CD4-positive, alpha-beta T cell (primary cell): ENCODE results near the gene TRIM46. TPM values are rescaled to one million over a fixed set of nuclear protein-coding genes. Genes with fewer than 3 reads are reported as not detected.

ENCODE experiments used
- ATAC-seq: fragments of 200-7000 bp; cut with Tn5 transposase; one replicate; pipeline ENCODE4 v1.10.0; 2022; ENCODE audit warnings: mild to moderate bottlenecking; ENCODE audit not compliant: poor library complexity
- CTCF ChIA-PET: fragments of 350-600 bp; sonication (Branson Sonifier 250); formaldehyde crosslinking; loops from one replicate; lab custom pipeline; 2021; ENCODE audit warnings: antibody characterized with exemption, inconsistent platforms; lab: Charles Lee
- POLR2A ChIA-PET: fragments of 350-600 bp; sonication (Branson Sonifier 250); formaldehyde crosslinking; loops from one replicate; lab custom pipeline; 2021; ENCODE audit warnings: antibody characterized with exemption, inconsistent platforms; lab: Charles Lee
- DNase-seq, 14 experiments: peaks; one replicate each; pipeline ENCODE4 v3.0.0-alpha.2; 2013 to 2020; ENCODE audit warnings: mixed read lengths in 2 of 14
- H3K27ac ChIP-seq, 2 donors: one replicate each; pipeline versions ENCODE4 v1.5.1 to v1.7.0; 2013; ENCODE audit warnings: low read length in 2 of 2, low read depth in 1 of 2, mild to moderate bottlenecking in 1 of 2
- H3K27me3 ChIP-seq, 2 experiments: 1 replicate in 1 of 2; 2 replicates in 1 of 2; pipeline versions ENCODE4 v1.6.1 to v1.7.0; 2013; ENCODE audit warnings: low read length in 2 of 2, control low read depth in 1 of 2, mild to moderate bottlenecking in 1 of 2, moderate library complexity in 1 of 2; ENCODE audit not compliant: insufficient read depth in 2 of 2, control insufficient read depth in 1 of 2
- H3K36me3 ChIP-seq: one replicate; pipeline ENCODE4 v1.6.1; 2013; ENCODE audit warnings: low read length, control low read depth; ENCODE audit not compliant: insufficient read depth
- H3K4me1 ChIP-seq: one replicate; pipeline ENCODE4 v1.6.1; 2013; ENCODE audit warnings: low read length, control low read depth; ENCODE audit not compliant: insufficient read depth
- H3K4me3 ChIP-seq: one replicate; pipeline ENCODE4 v1.5.1; 2013; ENCODE audit warnings: mild to moderate bottlenecking, low read length, moderate library complexity
- H3K9me3 ChIP-seq, 2 experiments: 1 replicate in 1 of 2; 2 replicates in 1 of 2; pipeline versions ENCODE4 v1.6.1 to v1.7.0; 2013; ENCODE audit warnings: low read length in 2 of 2, mild to moderate bottlenecking in 2 of 2, control low read depth in 1 of 2, moderate library complexity in 1 of 2; ENCODE audit not compliant: control insufficient read depth in 1 of 2, insufficient read depth in 1 of 2
- H3K27ac Mint-ChIP-seq: one replicate; pipeline ENCODE4 v1.8.0; 2020; ENCODE audit warnings: mixed read lengths
- H3K27me3 Mint-ChIP-seq: one replicate; pipeline ENCODE4 v1.8.0; 2021; ENCODE audit warnings: mixed read lengths
- H3K36me3 Mint-ChIP-seq: one replicate; pipeline ENCODE4 v1.8.0; 2021; ENCODE audit warnings: low read depth, mixed read lengths
- H3K4me1 Mint-ChIP-seq: one replicate; pipeline ENCODE4 v1.8.0; 2021; ENCODE audit warnings: low read depth, mixed read lengths
- H3K4me3 Mint-ChIP-seq: one replicate; pipeline ENCODE4 v1.8.0; 2020; ENCODE audit warnings: mild to moderate bottlenecking, mixed read lengths
- H3K9me3 Mint-ChIP-seq: one replicate; pipeline ENCODE4 v1.8.0; 2020; ENCODE audit warnings: mixed read lengths
- CTCF ChIP-seq: fragments of 200-600 bp; IDR thresholded peaks from one replicate; pipeline ENCODE4 v1.8.0; 2022; ENCODE audit warnings: antibody characterized with exemption, mild to moderate bottlenecking
- intact Hi-C, 2 experiments: fragments of 100-400 bp; cut with DNase I in 1 of 2; cut with micrococcal nuclease in 1 of 2; formaldehyde crosslinking; loops; one replicate each; pipeline versions ENCODE4 v1.15.1 to v1.9.0; 2023 to 2025; cut with DNase I, micrococcal nuclease
- total RNA-seq, 174 experiments: library from RNA in 2 of 174; stranded (reverse) in 2 of 174; gene quantifications; one replicate each; pipeline ENCODE4 v1.2.3 and lab custom pipeline; 2021 to 2026

Gene TRIM46
- total RNA-seq, 2 experiments from 2014 or later, result 2.9 to 3.0 TPM

GRCh38 chr1:155170101-155170785 is 3.4 kb upstream of the TRIM46 start:
- H3K27ac Mint-ChIP-seq, result no peak overlapping the region
- POLR2A ChIA-PET, result interaction anchor here (1.0 kb wide), 1 partner anchor 35 kb away, joined by 3 read pairs; the partner anchor contains the start of gene SLC50A1
- Histone ChIP-seq H3K4me3 (no peak overlapping the region), H3K9me3 (no peaks in the 10 kb centered on the region), H3K27me3 (peaks cover 0 to 7% of the 10 kb centered on the region in 2 experiments), H3K27ac (no peak overlapping the region), H3K36me3 (peaks cover 25% of the 10 kb centered on the region), H3K4me1 (peaks cover 50% of the 10 kb centered on the region)
- H3K27me3 Mint-ChIP-seq, result peaks cover 3% of the 10 kb centered on the region
- peak overlapping the region; percentile 71 for H3K4me3 Mint-ChIP-seq
- ATAC-seq (no peak), DNase-seq (no peak)
- intact Hi-C loops, result no loop called here
- peaks cover 49% of the 10 kb centered on the region for H3K4me1 Mint-ChIP-seq
- TF ChIP-seq CTCF, result no peak
- CTCF ChIA-PET, result interaction anchor here (0.7 kb wide), 3 partner anchors 79 to 210 kb away, joined by 3 to 4 read pairs (median 3); no protein-coding TSS in a partner anchor
- H3K9me3 Mint-ChIP-seq, result no peaks in the 10 kb centered on the region
- peaks cover 41% of the 10 kb centered on the region for H3K36me3 Mint-ChIP-seq

- Histone ChIP-seq H3K27me3 (peaks cover 0 to 7% of the 10 kb centered on the region in 2 experiments), H3K9me3 (no peaks in the 10 kb centered on the region), H3K4me1 (peaks cover 56% of the 10 kb centered on the region), H3K27ac (no peak overlapping the region), H3K36me3 (peaks cover 25% of the 10 kb centered on the region), H3K4me3 (no peak overlapping the region)
- DNase-seq (no peak), ATAC-seq (no peak)
- H3K4me3 Mint-ChIP-seq, result peak overlapping the region; percentile 100
- peaks cover 53% of the 10 kb centered on the region for H3K4me1 Mint-ChIP-seq
- peaks cover 3% of the 10 kb centered on the region for H3K27me3 Mint-ChIP-seq
- peak overlapping the region; percentile 95 for H3K27ac Mint-ChIP-seq
- no peaks in the 10 kb centered on the region for H3K9me3 Mint-ChIP-seq
- peaks cover 41% of the 10 kb centered on the region for H3K36me3 Mint-ChIP-seq
- CTCF ChIA-PET, result interaction anchor here (0.6 to 0.7 kb wide), 4 partner anchors 79 to 847 kb away, joined by 3 to 4 read pairs (median 4); no protein-coding TSS in a partner anchor
- no peak for TF ChIP-seq CTCF
- intact Hi-C loops, result no loop called here
- POLR2A ChIA-PET, result interaction anchor here (1.0 kb wide), 1 partner anchor 35 kb away, joined by 3 read pairs; the partner anchor contains the start of gene SLC50A1
Observed at GRCh38 chr1:155170806-155171205, 2.8 kb upstream of the TRIM46 start.

DNA sequence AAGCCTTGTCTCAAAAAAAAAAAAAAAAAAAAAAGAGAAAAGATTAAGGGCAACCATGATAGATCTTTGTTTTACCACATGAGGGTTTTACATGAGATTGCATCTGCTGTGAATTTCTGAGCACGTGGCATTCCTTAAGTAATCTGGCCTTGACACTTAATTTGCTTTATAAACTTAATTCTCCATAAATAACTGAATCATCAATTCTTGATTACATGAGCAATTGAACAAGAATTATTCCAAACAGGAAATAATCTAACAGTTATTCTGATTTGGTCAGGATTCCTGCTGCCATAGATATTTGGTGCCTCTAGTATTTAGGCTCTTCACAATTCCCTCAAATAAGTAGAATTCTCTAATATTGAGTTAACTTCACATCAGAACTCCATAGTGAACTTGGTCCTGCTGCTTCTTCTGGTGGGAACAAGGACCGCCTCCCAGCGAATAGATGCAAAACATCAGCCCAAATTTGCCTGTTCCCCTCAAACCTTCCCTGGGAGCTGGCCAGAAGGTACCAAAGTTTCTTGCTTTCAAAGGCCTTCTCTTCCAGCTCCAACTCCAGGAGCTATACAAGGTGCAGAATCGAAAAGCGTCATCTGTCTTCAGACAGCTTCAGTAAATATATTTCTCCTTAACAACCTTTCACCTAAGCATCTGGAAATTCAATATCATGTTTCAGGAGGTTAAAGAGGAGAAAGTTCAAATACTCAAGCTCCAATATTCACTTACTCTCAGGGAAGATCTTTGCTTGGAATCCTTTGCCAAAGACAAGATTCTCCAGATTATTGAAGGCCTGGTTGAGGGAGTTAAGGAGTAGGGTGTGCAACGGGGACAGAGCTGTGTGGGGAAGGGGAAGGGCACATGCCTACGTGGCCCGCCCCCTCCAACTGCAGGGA is 1.6 kb upstream of the TRIM46 start:
- DNase-seq (no peak), ATAC-seq (peak; percentile 39)
- Mint-ChIP-seq H3K4me1 (peaks cover 63% of the 10 kb centered on the region), H3K36me3 (peaks cover 47% of the 10 kb centered on the region), H3K27me3 (peaks cover 3% of the 10 kb centered on the region), H3K4me3 (peak overlapping the region; percentile 100), H3K9me3 (no peaks in the 10 kb centered on the region), H3K27ac (peak overlapping the region; percentile 95)
- H3K36me3 ChIP-seq, result peaks cover 30% of the 10 kb centered on the region
- H3K9me3 ChIP-seq, result no peaks in the 10 kb centered on the region
- CTCF ChIA-PET, result interaction anchor here (0.8 to 4.2 kb wide), 15 partner anchors 22 to 217 kb away, joined by 3 to 26 read pairs (median 7); partner anchors contain the start of genes PBXIP1 and THBS3
- TF ChIP-seq CTCF, result no peak
- peak overlapping the region; percentile 89 to 91 for H3K27ac ChIP-seq
- peak overlapping the region; percentile 77 for H3K4me3 ChIP-seq
- intact Hi-C loops, result no loop called here
- H3K4me1 ChIP-seq, result peaks cover 64% of the 10 kb centered on the region
- POLR2A ChIA-PET, result interaction anchor here (0.9 to 4.4 kb wide), 15 partner anchors 22 to 220 kb away, joined by 3 to 31 read pairs (median 6); partner anchors contain the start of genes ADAM15, CLK2 and SLC50A1
- H3K27me3 ChIP-seq, result peaks cover 0 to under 1% of the 10 kb centered on the region in 2 experiments
